Endothelial cell of umbilical vein (primary cell): ENCODE measurements around the gene FBH1. TPM values are rescaled to one million over a fixed set of nuclear protein-coding genes. Genes with fewer than 3 reads are reported as not detected.

Experiments used
- BruUV-seq: library from RNA; stranded (reverse); fragments of 400-500 nt; replicated peaks from 2 replicates; lab custom pipeline; 2021; lab: Mats Ljungman, UMichigan
- CTCF ChIA-PET: fragments of 300-600, 350-600 bp; sonication (Branson Sonifier 250); formaldehyde crosslinking; loops from one replicate; lab custom pipeline; 2021; ENCODE audit warnings: antibody characterized with exemption, inconsistent platforms; lab: Charles Lee
- POLR2A ChIA-PET: fragments of 300-600, 350-600 bp; sonication (Branson Sonifier 250); formaldehyde crosslinking; loops from one replicate; lab custom pipeline; 2021; ENCODE audit warnings: antibody characterized with exemption, inconsistent platforms; lab: Charles Lee
- DNase-seq: peaks from one replicate; pipeline ENCODE4 v3.0.0-alpha.2; 2011; ENCODE audit warnings: low read depth, low spot score
- FAIRE-seq: peaks from 2 replicates; lab custom pipeline; 2011; peaks lifted over from hg19 to GRCh38; lab: Jason Lieb, UNC
- H2AFZ ChIP-seq: 2 replicates; pipeline ENCODE4 v1.6.0; 2012; ENCODE audit warnings: low read depth, low read length, control low read depth, inconsistent platforms
- H3K27ac ChIP-seq: 2 replicates; pipeline ENCODE4 v1.5.1; 2011; ENCODE audit warnings: low read depth, mild to moderate bottlenecking, control low read depth, low read length, moderate library complexity; ENCODE audit not compliant: insufficient read depth
- H3K27me3 ChIP-seq, 2 experiments: 2 replicates each; pipeline versions ENCODE4 v1.6.0 to v1.6.1; 2011; ENCODE audit warnings: low read length in 2 of 2, mixed read lengths in 1 of 2; ENCODE audit not compliant: control insufficient read depth in 2 of 2, insufficient read depth in 2 of 2
- H3K36me3 ChIP-seq, 2 experiments: 2 replicates in 1 of 2; 3 replicates in 1 of 2; pipeline ENCODE4 v1.5.1; 2011; ENCODE audit warnings: low read length in 2 of 2, mild to moderate bottlenecking in 1 of 2, moderate library complexity in 1 of 2; ENCODE audit not compliant: control insufficient read depth in 2 of 2, insufficient read depth in 2 of 2; ENCODE audit errors: extremely low read depth in 1 of 2
- H3K4me1 ChIP-seq: 3 replicates; pipeline ENCODE4 v1.5.1; 2011; ENCODE audit warnings: mild to moderate bottlenecking, low read length; ENCODE audit not compliant: control insufficient read depth, insufficient read depth; ENCODE audit errors: extremely low read depth
- H3K4me2 ChIP-seq: 2 replicates; pipeline ENCODE4 v1.6.1; 2011; ENCODE audit warnings: low read length, control low read depth, mixed read lengths; ENCODE audit not compliant: insufficient read depth
- H3K4me3 ChIP-seq, 3 experiments: fragments of 200-600 bp in 1 of 3; sonication (generic), shearing (Covaris generic) in 1 of 3; replicated peaks in 1 of 3; 2 replicates each; pipeline ENCODE4 v1.5.1; 2011 to 2016; ENCODE audit warnings: control low read depth in 3 of 3, low read length in 3 of 3, mild to moderate bottlenecking in 2 of 3, inconsistent platforms in 1 of 3, low read depth in 1 of 3, moderate library complexity in 1 of 3; ENCODE audit not compliant: insufficient read depth in 1 of 3
- H3K79me2 ChIP-seq: 2 replicates; pipeline ENCODE4 v1.6.0; 2012; ENCODE audit warnings: low read length, inconsistent platforms; ENCODE audit not compliant: control insufficient read depth, insufficient read depth
- H3K9ac ChIP-seq: replicated peaks from 2 replicates; pipeline ENCODE3; 2011; ENCODE audit warnings: low read length, control low read depth; ENCODE audit not compliant: insufficient read depth; ENCODE audit errors: extremely low read depth
- H3K9me1 ChIP-seq: replicated peaks from 3 replicates; pipeline ENCODE4 v1.6.0; 2011; ENCODE audit warnings: mild to moderate bottlenecking, low read length; ENCODE audit not compliant: control insufficient read depth, insufficient read depth; ENCODE audit errors: extremely low read depth
- H3K9me3 ChIP-seq: replicated peaks from 2 replicates; pipeline ENCODE4 v1.5.1; 2012; ENCODE audit warnings: low read length, inconsistent platforms; ENCODE audit not compliant: control insufficient read depth, insufficient read depth
- H4K20me1 ChIP-seq: replicated peaks from 2 replicates; pipeline ENCODE3; 2011; ENCODE audit warnings: mild to moderate bottlenecking, low read length; ENCODE audit not compliant: control insufficient read depth, insufficient read depth; ENCODE audit errors: extremely low read depth
- EZH2 ChIP-seq: IDR thresholded peaks from 2 replicates; pipeline ENCODE4 v1.6.1; 2012; ENCODE audit warnings: borderline replicate concordance, low read depth, mild to moderate bottlenecking, moderate library complexity, low read length, inconsistent platforms; ENCODE audit not compliant: severe bottlenecking
- FOS ChIP-seq: IDR thresholded peaks from 2 replicates; pipeline ENCODE4 v1.6.1; 2011; ENCODE audit warnings: mild to moderate bottlenecking, low read length, moderate library complexity, borderline replicate concordance; ENCODE audit not compliant: insufficient read depth
- GATA2 ChIP-seq: IDR thresholded peaks from 2 replicates; pipeline ENCODE4 v1.7.0; 2011; ENCODE audit warnings: low read depth, mild to moderate bottlenecking, moderate library complexity, mixed read lengths, low read length; ENCODE audit not compliant: insufficient read length, insufficient read depth
- JUN ChIP-seq: IDR thresholded peaks from 2 replicates; pipeline ENCODE4 v1.6.1; 2011; ENCODE audit warnings: borderline replicate concordance, low read depth; ENCODE audit not compliant: insufficient read length, insufficient read depth
- MYC ChIP-seq: IDR thresholded peaks from one replicate; pipeline ENCODE4 v1.6.1; 2011; ENCODE audit warnings: mild to moderate bottlenecking, low read depth, low read length
- POLR2A ChIP-seq: IDR thresholded peaks from 2 replicates; pipeline ENCODE4 v1.6.1; 2012; ENCODE audit warnings: low read depth, mild to moderate bottlenecking, control low read depth, low read length
- POLR2AphosphoS5 ChIP-seq: IDR thresholded peaks from 2 replicates; pipeline ENCODE4 v1.6.1; 2012; ENCODE audit warnings: low read depth, mild to moderate bottlenecking, control low read depth, low read length, moderate library complexity; ENCODE audit not compliant: insufficient read depth
- dilution Hi-C: fragments of 300-500 bp; cut with MboI; formaldehyde crosslinking; loops from one replicate; pipeline ENCODE4 v1.15.0; 2019; ENCODE audit warnings: low sequenced_read_pairs; ENCODE audit not compliant: extremely low pct_ligation_motif_present
- intact Hi-C: fragments of 100-400 bp; cut with micrococcal nuclease; formaldehyde crosslinking; loops from one replicate; pipeline ENCODE4 v1.10.0; 2022
- polyA plus RNA-seq, 4 experiments: library from polyadenylated mRNA; depleted of rRNA in 3 of 4; stranded (reverse) in 3 of 4; unstranded in 1 of 4; fragments of >200 nt; gene quantifications; 2 replicates each; pipeline versions ENCODE4 v1.2.1 to v1.2.3, GENCODE V29; 2011 to 2012; ENCODE audit warnings: missing spikeins in 1 of 4
- total RNA-seq: library from RNA; stranded (reverse); gene quantifications from 2 replicates; pipeline ENCODE4 v1.2.3, GENCODE V29; 2021
- TF ChIP-seq, protein P1 (sequence below): IDR thresholded peaks from 2 replicates; pipeline ENCODE4 v1.6.1; 2011; ENCODE audit not compliant: insufficient read depth, insufficient read length
- TF ChIP-seq, protein P2 (sequence below), 2 donors: IDR thresholded peaks; 1 replicate in 1 of 2; 2 replicates in 1 of 2; pipeline ENCODE4 v1.5.1; 2011; ENCODE audit warnings: low read length in 2 of 2, mild to moderate bottlenecking in 2 of 2, moderate library complexity in 2 of 2, control low read depth in 1 of 2, inconsistent platforms in 1 of 2, low read depth in 1 of 2; ENCODE audit not compliant: insufficient read depth in 1 of 2; ENCODE audit errors: extremely low read depth in 1 of 2

FBH1 gene
- total and polyA plus RNA-seq, 2 donors (not counting 3 experiments of a cell fraction or from before 2014, with no cell fraction given): 71.4 to 97.0 TPM

- Histone ChIP-seq H2AFZ (no peak overlapping the region), H3K27ac (no peak overlapping the region), H3K4me1 (peaks cover 10% of the 10 kb centered on the region), H3K9me1 (no peaks in the 10 kb centered on the region), H4K20me1 (no peaks in the 10 kb centered on the region), H3K4me3 (no peak overlapping the region), H3K27me3 (no peaks in the 10 kb centered on the region), H3K79me2 (no peaks in the 10 kb centered on the region), H3K36me3 (peaks cover 0 to 7% of the 10 kb centered on the region in 2 experiments), H3K9ac (no peak overlapping the region), H3K4me2 (no peak overlapping the region), H3K9me3 (no peaks in the 10 kb centered on the region)
- peak; percentile 40 for FAIRE-seq
- DNase-seq: no peak
- no TSS peak for BruUV-seq
- intact Hi-C loops: no loop called here
- ChIA-PET CTCF (interaction anchor here (1.4 to 3.9 kb wide), 3 partner anchors 62 to 450 kb away, joined by 6 to 23 read pairs (median 6); no protein-coding TSS in a partner anchor), POLR2A (no interaction called here)
- dilution Hi-C loops: loop anchor here (25.0 kb wide), 1 partner anchor 135 kb away; the partner anchor contains the start of gene RBM17
- no peak for TF ChIP-seq MYC
- TF ChIP-seq EZH2: no peak
- no peak for TF ChIP-seq POLR2AphosphoS5
- TF ChIP-seq FOS: no peak
- TF ChIP-seq POLR2A: no peak
- TF ChIP-seq, protein P1, sequence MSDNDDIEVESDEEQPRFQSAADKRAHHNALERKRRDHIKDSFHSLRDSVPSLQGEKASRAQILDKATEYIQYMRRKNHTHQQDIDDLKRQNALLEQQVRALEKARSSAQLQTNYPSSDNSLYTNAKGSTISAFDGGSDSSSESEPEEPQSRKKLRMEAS: no peak
- TF ChIP-seq GATA2: no peak
- TF ChIP-seq, protein P2, sequence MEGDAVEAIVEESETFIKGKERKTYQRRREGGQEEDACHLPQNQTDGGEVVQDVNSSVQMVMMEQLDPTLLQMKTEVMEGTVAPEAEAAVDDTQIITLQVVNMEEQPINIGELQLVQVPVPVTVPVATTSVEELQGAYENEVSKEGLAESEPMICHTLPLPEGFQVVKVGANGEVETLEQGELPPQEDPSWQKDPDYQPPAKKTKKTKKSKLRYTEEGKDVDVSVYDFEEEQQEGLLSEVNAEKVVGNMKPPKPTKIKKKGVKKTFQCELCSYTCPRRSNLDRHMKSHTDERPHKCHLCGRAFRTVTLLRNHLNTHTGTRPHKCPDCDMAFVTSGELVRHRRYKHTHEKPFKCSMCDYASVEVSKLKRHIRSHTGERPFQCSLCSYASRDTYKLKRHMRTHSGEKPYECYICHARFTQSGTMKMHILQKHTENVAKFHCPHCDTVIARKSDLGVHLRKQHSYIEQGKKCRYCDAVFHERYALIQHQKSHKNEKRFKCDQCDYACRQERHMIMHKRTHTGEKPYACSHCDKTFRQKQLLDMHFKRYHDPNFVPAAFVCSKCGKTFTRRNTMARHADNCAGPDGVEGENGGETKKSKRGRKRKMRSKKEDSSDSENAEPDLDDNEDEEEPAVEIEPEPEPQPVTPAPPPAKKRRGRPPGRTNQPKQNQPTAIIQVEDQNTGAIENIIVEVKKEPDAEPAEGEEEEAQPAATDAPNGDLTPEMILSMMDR (IDR thresholded peaks at IDR 0.05; ENCODE audit: extremely low read depth in 1 of 2, insufficient read depth in 1 of 2, low read depth in 1 of 2, low read length in 2 of 2): no peak
- TF ChIP-seq JUN: no peak
Observed at GRCh38 chr10:5951721-5952407, 61.8 kb downstream of the FBH1 start.
